HEK293 (cell line): ENCODE data around the gene PWWP2B.

Source experiments
- CTCF ChIA-PET: fragments of 350-600 bp; formaldehyde crosslinking; extraction: SDS; loops from one replicate; lab custom pipeline; 2021; ENCODE audit warnings: antibody characterized with exemption; lab: Yijun Ruan, JAX
- POLR2A ChIA-PET: fragments of 300-600 bp; formaldehyde crosslinking; extraction: SDS; loops from one replicate; lab custom pipeline; 2020; ENCODE audit warnings: antibody characterized with exemption, inconsistent platforms; lab: Yijun Ruan, JAX
- H3K27ac ChIP-seq: fragments of 200-500 bp; sonication (Bioruptor generic); 2 replicates; pipeline ENCODE4 v1.5.1; 2014; ENCODE audit warnings: low read depth, low read length, control low read depth, inconsistent platforms; ENCODE audit errors: extremely low read depth
- H3K36me3 ChIP-seq, 2 experiments: fragments of 200-500 bp in 1 of 2; sonication (Bioruptor generic) in 1 of 2; 1 replicate in 1 of 2; 2 replicates in 1 of 2; pipeline ENCODE4 v1.5.1; 2014 to 2017; ENCODE audit warnings: inconsistent platforms in 2 of 2, low read length in 2 of 2; ENCODE audit not compliant: control insufficient read depth in 2 of 2, insufficient read depth in 1 of 2
- H3K4me1 ChIP-seq: fragments of 200-500 bp; sonication (Bioruptor generic); 2 replicates; pipeline ENCODE4 v1.5.1; 2014; ENCODE audit warnings: mild to moderate bottlenecking, low read length, inconsistent platforms; ENCODE audit not compliant: control insufficient read depth, insufficient read depth
- H3K4me3 ChIP-seq: 2 replicates; pipeline ENCODE4 v1.5.1; 2011; ENCODE audit warnings: low read depth, mild to moderate bottlenecking, control low read depth, low read length, moderate library complexity
- H3K9me3 ChIP-seq: fragments of 200-500 bp; sonication (Bioruptor generic); 2 replicates; pipeline ENCODE4 v1.5.1; 2014; ENCODE audit warnings: low read depth, low read length, inconsistent platforms; ENCODE audit not compliant: control insufficient read depth, insufficient read depth
- EGR2 ChIP-seq: fragments of 450-650 bp; formaldehyde crosslinking; IDR thresholded peaks from 2 replicates; pipeline ENCODE4 v1.5.1; 2016; ENCODE audit warnings: low read depth, missing biosample characterization, missing genetic modification characterization
- GLIS1 ChIP-seq: fragments of 450-650 bp; formaldehyde crosslinking; IDR thresholded peaks from 2 replicates; pipeline ENCODE4 v1.5.1; 2016; ENCODE audit warnings: missing biosample characterization, missing genetic modification characterization
- KLF1 ChIP-seq: fragments of 450-650 bp; formaldehyde crosslinking; IDR thresholded peaks from 2 replicates; pipeline ENCODE4 v1.5.1; 2016; ENCODE audit warnings: missing biosample characterization, missing genetic modification characterization
- WT1 ChIP-seq: fragments of 450-650 bp; formaldehyde crosslinking; IDR thresholded peaks from 2 replicates; pipeline ENCODE4 v1.5.1; 2016; ENCODE audit warnings: missing biosample characterization, missing genetic modification characterization
- ZBTB20 ChIP-seq: fragments of 450-650 bp; formaldehyde crosslinking; IDR thresholded peaks from 2 replicates; pipeline ENCODE4 v1.5.1; 2016; ENCODE audit warnings: missing biosample characterization, missing genetic modification characterization
- ZBTB48 ChIP-seq: fragments of 450-650 bp; formaldehyde crosslinking; IDR thresholded peaks from 2 replicates; pipeline ENCODE4 v1.5.1; 2016; ENCODE audit warnings: missing biosample characterization, missing genetic modification characterization
- ZBTB8A ChIP-seq: fragments of 450-650 bp; formaldehyde crosslinking; IDR thresholded peaks from 2 replicates; pipeline ENCODE4 v1.5.1; 2016; ENCODE audit warnings: missing biosample characterization, missing genetic modification characterization
- ZIC2 ChIP-seq: fragments of 450-650 bp; formaldehyde crosslinking; IDR thresholded peaks from 2 replicates; pipeline ENCODE4 v1.5.1; 2016; ENCODE audit warnings: missing biosample characterization, missing genetic modification characterization
- ZNF114 ChIP-seq: fragments of 450-650 bp; formaldehyde crosslinking; IDR thresholded peaks from 2 replicates; pipeline ENCODE4 v1.5.0; 2017; ENCODE audit warnings: missing biosample characterization, missing genetic modification characterization
- ZNF24 ChIP-seq: fragments of 450-650 bp; formaldehyde crosslinking; IDR thresholded peaks from 2 replicates; pipeline ENCODE4 v1.5.1; 2016; ENCODE audit warnings: missing biosample characterization, missing genetic modification characterization
- ZNF335 ChIP-seq: fragments of 450-650 bp; formaldehyde crosslinking; conservative IDR thresholded peaks from 2 replicates; pipeline ENCODE4 v1.5.1; 2016; ENCODE audit warnings: missing biosample characterization, missing genetic modification characterization
- ZNF394 ChIP-seq: fragments of 450-650 bp; formaldehyde crosslinking; IDR thresholded peaks from 2 replicates; pipeline ENCODE4 v1.5.1; 2016; ENCODE audit warnings: missing biosample characterization, missing genetic modification characterization, mild to moderate bottlenecking, moderate library complexity, borderline replicate concordance
- ZNF423 ChIP-seq: fragments of 450-650 bp; formaldehyde crosslinking; IDR thresholded peaks from 2 replicates; pipeline ENCODE4 v1.5.1; 2016; ENCODE audit warnings: missing biosample characterization, missing genetic modification characterization
- ZNF585B ChIP-seq: fragments of 450-650 bp; formaldehyde crosslinking; IDR thresholded peaks from 2 replicates; pipeline ENCODE4 v1.5.1; 2016; ENCODE audit warnings: missing biosample characterization, missing genetic modification characterization
- ZNF626 ChIP-seq: fragments of 450-650 bp; sonication (Bioruptor Pico); formaldehyde crosslinking; IDR thresholded peaks from 2 replicates; pipeline ENCODE4 v1.5.1; 2018; ENCODE audit warnings: missing biosample characterization, missing genetic modification characterization, inconsistent platforms
- ZNF785 ChIP-seq: fragments of 450-650 bp; formaldehyde crosslinking; IDR thresholded peaks from 2 replicates; pipeline ENCODE4 v1.5.1; 2016; ENCODE audit warnings: missing biosample characterization, missing genetic modification characterization
- TF ChIP-seq, protein P1 (sequence below): fragments of 450-650 bp; formaldehyde crosslinking; IDR thresholded peaks from 2 replicates; pipeline ENCODE4 v1.5.1; 2017; ENCODE audit warnings: missing biosample characterization, missing genetic modification characterization
- TF ChIP-seq, protein P2 (sequence below): fragments of 450-650 bp; formaldehyde crosslinking; IDR thresholded peaks from 2 replicates; pipeline ENCODE4 v1.5.1; 2016; ENCODE audit warnings: missing biosample characterization, missing genetic modification characterization
- TF ChIP-seq, protein P3 (sequence below): fragments of 450-650 bp; formaldehyde crosslinking; IDR thresholded peaks from 2 replicates; pipeline ENCODE4 v1.5.1; 2016; ENCODE audit warnings: missing biosample characterization, missing genetic modification characterization
- TF ChIP-seq, protein P4 (sequence below): fragments of 450-650 bp; formaldehyde crosslinking; IDR thresholded peaks from 2 replicates; pipeline ENCODE4 v1.5.1; 2016; ENCODE audit warnings: missing biosample characterization, missing genetic modification characterization
- TF ChIP-seq, protein P5 (sequence below): fragments of 450-650 bp; formaldehyde crosslinking; IDR thresholded peaks from 2 replicates; pipeline ENCODE4 v1.5.1; 2016; ENCODE audit warnings: missing biosample characterization, missing genetic modification characterization
- TF ChIP-seq, protein P6 (sequence below): fragments of 450-650 bp; formaldehyde crosslinking; IDR thresholded peaks from 2 replicates; pipeline ENCODE4 v1.5.1; 2016; ENCODE audit warnings: missing biosample characterization, missing genetic modification characterization
- TF ChIP-seq, protein P7 (sequence below): fragments of 450-650 bp; formaldehyde crosslinking; IDR thresholded peaks from 2 replicates; pipeline ENCODE4 v1.5.1; 2016; ENCODE audit warnings: missing biosample characterization, missing genetic modification characterization

Gene PWWP2B

DNA sequence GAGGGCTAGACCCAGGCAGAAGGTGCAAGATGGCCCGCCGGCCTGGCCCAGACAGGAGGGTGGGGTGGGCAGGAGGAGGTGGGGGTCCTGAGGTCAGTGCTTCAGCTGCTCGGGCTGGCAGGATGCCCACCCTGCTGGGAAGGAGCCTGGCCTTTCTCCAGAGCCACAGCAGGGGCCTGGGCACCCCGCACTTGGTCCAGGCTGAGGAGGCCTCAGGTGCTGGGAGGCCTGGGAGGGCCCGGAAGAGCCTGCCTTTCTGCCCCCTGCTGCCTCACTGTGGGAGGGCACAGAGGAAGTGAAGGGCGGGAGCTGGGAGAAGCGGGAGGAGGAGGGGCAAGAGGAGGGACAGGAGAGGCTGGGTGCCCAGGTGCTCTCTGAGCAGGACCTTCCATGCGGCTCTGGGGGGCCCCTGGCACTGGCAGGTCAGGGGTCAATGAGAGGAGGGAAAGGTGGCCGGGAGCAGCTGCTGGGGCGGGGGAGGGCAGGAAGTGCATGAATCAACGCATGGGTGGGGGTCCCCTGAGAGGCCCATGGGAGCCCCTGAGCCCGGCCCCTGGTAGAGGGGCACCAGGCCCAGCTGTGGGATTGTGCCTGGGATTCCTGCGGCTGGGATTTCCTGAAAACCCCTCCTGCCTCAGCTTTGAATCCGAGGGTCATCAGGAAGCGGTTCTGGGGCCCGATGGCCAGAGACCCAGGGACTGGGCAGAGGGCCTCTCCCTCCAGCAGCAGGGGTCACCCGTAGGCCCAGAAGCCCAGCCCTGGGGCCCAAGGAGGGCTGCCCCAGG lies 49.9 kb downstream of the PWWP2B start:
- ChIA-PET POLR2A (interaction anchor here (0.7 to 1.0 kb wide), 2 partner anchors 51 to 55 kb away, joined by 3 read pairs; no protein-coding TSS in a partner anchor), CTCF (interaction anchor here (0.6 to 1.4 kb wide), 7 partner anchors 12 to 277 kb away, joined by 3 to 4 read pairs (median 3); no protein-coding TSS in a partner anchor)
- no peaks in the 10 kb centered on the region for H3K9me3 ChIP-seq
- H3K36me3 ChIP-seq = no peaks in the 10 kb centered on the region
- peaks cover 14% of the 10 kb centered on the region for H3K4me1 ChIP-seq
- no peak overlapping the region for H3K4me3 ChIP-seq
- H3K27ac ChIP-seq = peak overlapping the region; percentile 16; the same call in 1 of the 2 replicates
- peak; percentile 96 for TF ChIP-seq ZNF423 (tag by site-specific recombination)
- no peak for TF ChIP-seq ZNF24 (tag by site-specific recombination)
- TF ChIP-seq, protein P1, sequence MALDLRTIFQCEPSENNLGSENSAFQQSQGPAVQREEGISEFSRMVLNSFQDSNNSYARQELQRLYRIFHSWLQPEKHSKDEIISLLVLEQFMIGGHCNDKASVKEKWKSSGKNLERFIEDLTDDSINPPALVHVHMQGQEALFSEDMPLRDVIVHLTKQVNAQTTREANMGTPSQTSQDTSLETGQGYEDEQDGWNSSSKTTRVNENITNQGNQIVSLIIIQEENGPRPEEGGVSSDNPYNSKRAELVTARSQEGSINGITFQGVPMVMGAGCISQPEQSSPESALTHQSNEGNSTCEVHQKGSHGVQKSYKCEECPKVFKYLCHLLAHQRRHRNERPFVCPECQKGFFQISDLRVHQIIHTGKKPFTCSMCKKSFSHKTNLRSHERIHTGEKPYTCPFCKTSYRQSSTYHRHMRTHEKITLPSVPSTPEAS (tag by site-specific recombination) = no peak
- TF ChIP-seq ZNF335 (tag by site-specific recombination) = 0 out of 2 replicates have a peak, but pooled peaks have one; percentile 17
- no peak for TF ChIP-seq ZBTB48
- TF ChIP-seq EGR2 = peak; percentile 51
- TF ChIP-seq, protein P2, sequence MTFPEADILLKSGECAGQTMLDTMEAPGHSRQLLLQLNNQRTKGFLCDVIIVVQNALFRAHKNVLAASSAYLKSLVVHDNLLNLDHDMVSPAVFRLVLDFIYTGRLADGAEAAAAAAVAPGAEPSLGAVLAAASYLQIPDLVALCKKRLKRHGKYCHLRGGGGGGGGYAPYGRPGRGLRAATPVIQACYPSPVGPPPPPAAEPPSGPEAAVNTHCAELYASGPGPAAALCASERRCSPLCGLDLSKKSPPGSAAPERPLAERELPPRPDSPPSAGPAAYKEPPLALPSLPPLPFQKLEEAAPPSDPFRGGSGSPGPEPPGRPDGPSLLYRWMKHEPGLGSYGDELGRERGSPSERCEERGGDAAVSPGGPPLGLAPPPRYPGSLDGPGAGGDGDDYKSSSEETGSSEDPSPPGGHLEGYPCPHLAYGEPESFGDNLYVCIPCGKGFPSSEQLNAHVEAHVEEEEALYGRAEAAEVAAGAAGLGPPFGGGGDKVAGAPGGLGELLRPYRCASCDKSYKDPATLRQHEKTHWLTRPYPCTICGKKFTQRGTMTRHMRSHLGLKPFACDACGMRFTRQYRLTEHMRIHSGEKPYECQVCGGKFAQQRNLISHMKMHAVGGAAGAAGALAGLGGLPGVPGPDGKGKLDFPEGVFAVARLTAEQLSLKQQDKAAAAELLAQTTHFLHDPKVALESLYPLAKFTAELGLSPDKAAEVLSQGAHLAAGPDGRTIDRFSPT (tag by site-specific recombination) = 0 out of 2 replicates have a peak, but pooled peaks have one; percentile 43
- TF ChIP-seq, protein P3, sequence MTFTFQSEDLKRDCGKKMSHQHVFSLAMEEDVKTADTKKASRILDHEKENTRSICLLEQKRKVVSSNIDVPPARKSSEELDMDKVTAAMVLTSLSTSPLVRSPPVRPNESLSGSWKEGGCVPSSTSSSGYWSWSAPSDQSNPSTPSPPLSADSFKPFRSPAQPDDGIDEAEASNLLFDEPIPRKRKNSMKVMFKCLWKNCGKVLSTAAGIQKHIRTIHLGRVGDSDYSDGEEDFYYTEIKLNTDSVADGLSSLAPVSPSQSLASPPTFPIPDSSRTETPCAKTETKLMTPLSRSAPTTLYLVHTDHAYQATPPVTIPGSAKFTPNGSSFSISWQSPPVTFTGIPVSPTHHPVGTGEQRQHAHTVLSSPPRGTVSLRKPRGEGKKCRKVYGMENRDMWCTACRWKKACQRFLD = no peak
- no peak for TF ChIP-seq ZNF114 (tag by site-specific recombination)
- TF ChIP-seq, protein P4, sequence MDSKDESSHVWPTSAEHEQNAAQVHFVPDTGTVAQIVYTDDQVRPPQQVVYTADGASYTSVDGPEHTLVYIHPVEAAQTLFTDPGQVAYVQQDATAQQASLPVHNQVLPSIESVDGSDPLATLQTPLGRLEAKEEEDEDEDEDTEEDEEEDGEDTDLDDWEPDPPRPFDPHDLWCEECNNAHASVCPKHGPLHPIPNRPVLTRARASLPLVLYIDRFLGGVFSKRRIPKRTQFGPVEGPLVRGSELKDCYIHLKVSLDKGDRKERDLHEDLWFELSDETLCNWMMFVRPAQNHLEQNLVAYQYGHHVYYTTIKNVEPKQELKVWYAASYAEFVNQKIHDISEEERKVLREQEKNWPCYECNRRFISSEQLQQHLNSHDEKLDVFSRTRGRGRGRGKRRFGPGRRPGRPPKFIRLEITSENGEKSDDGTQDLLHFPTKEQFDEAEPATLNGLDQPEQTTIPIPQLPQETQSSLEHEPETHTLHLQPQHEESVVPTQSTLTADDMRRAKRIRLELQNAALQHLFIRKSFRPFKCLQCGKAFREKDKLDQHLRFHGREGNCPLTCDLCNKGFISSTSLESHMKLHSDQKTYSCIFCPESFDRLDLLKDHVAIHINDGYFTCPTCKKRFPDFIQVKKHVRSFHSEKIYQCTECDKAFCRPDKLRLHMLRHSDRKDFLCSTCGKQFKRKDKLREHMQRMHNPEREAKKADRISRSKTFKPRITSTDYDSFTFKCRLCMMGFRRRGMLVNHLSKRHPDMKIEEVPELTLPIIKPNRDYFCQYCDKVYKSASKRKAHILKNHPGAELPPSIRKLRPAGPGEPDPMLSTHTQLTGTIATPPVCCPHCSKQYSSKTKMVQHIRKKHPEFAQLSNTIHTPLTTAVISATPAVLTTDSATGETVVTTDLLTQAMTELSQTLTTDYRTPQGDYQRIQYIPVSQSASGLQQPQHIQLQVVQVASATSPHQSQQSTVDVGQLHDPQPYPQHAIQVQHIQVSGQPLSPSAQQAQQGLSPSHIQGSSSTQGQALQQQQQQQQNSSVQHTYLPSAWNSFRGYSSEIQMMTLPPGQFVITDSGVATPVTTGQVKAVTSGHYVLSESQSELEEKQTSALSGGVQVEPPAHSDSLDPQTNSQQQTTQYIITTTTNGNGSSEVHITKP (tag by site-specific recombination) = peak; percentile 46; the same call in 1 of the 2 replicates
- peak; percentile 32; the same call in 1 of the 2 replicates for TF ChIP-seq ZBTB20
- TF ChIP-seq ZBTB8A = peak; percentile 49; the same call in 1 of the 2 replicates
- peak; percentile 85 for TF ChIP-seq ZNF394 (tag by site-specific recombination)
- TF ChIP-seq, protein P5, sequence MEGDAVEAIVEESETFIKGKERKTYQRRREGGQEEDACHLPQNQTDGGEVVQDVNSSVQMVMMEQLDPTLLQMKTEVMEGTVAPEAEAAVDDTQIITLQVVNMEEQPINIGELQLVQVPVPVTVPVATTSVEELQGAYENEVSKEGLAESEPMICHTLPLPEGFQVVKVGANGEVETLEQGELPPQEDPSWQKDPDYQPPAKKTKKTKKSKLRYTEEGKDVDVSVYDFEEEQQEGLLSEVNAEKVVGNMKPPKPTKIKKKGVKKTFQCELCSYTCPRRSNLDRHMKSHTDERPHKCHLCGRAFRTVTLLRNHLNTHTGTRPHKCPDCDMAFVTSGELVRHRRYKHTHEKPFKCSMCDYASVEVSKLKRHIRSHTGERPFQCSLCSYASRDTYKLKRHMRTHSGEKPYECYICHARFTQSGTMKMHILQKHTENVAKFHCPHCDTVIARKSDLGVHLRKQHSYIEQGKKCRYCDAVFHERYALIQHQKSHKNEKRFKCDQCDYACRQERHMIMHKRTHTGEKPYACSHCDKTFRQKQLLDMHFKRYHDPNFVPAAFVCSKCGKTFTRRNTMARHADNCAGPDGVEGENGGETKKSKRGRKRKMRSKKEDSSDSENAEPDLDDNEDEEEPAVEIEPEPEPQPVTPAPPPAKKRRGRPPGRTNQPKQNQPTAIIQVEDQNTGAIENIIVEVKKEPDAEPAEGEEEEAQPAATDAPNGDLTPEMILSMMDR (tag by site-specific recombination) = peak; percentile 71
- no peak for TF ChIP-seq ZNF785 (tag by site-specific recombination)
- TF ChIP-seq, protein P6, sequence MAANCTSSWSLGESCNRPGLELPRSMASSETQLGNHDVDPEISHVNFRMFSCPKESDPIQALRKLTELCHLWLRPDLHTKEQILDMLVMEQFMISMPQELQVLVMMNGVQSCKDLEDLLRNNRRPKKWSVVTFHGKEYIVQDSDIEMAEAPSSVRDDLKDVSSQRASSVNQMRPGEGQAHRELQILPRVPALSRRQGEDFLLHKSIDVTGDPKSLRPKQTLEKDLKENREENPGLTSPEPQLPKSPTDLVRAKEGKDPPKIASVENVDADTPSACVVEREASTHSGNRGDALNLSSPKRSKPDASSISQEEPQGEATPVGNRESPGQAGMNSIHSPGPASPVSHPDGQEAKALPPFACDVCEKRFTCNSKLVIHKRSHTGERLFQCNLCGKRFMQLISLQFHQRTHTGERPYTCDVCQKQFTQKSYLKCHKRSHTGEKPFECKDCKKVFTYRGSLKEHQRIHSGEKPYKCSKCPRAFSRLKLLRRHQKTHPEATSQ (tag by site-specific recombination) = 0 out of 2 replicates have a peak, but pooled peaks have one; percentile 27
- TF ChIP-seq ZNF585B (tag by site-specific recombination) = 0 out of 2 replicates have a peak, but pooled peaks have one; percentile 7
- peak; percentile 75 for TF ChIP-seq WT1 (tag by site-specific recombination)
- TF ChIP-seq, protein P7, sequence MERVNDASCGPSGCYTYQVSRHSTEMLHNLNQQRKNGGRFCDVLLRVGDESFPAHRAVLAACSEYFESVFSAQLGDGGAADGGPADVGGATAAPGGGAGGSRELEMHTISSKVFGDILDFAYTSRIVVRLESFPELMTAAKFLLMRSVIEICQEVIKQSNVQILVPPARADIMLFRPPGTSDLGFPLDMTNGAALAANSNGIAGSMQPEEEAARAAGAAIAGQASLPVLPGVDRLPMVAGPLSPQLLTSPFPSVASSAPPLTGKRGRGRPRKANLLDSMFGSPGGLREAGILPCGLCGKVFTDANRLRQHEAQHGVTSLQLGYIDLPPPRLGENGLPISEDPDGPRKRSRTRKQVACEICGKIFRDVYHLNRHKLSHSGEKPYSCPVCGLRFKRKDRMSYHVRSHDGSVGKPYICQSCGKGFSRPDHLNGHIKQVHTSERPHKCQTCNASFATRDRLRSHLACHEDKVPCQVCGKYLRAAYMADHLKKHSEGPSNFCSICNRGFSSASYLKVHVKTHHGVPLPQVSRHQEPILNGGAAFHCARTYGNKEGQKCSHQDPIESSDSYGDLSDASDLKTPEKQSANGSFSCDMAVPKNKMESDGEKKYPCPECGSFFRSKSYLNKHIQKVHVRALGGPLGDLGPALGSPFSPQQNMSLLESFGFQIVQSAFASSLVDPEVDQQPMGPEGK (tag by site-specific recombination) = peak; percentile 66
- TF ChIP-seq GLIS1 (tag by site-specific recombination) = peak; percentile 100
- no peak for TF ChIP-seq ZNF626 (tag by site-specific recombination)
- peak; percentile 99 for TF ChIP-seq ZIC2 (tag by site-specific recombination)
- peak; percentile 83 for TF ChIP-seq KLF1 (tag by site-specific recombination)
